GM19438 (cell line): ENCODE results near the gene TIA1.
"Not testable (repeated sequence)": the region's sequence is repeated elsewhere in the genome, so short reads cannot be mapped to it uniquely, and the experiment has no call there.

Experiments used
- ATAC-seq: cut with Tn5 transposase; IDR thresholded peaks from one replicate; pipeline ENCODE4 v1.9.1; 2021; ENCODE audit warnings: low read depth; ENCODE audit not compliant: unreplicated experiment

Gene TIA1

DNA sequence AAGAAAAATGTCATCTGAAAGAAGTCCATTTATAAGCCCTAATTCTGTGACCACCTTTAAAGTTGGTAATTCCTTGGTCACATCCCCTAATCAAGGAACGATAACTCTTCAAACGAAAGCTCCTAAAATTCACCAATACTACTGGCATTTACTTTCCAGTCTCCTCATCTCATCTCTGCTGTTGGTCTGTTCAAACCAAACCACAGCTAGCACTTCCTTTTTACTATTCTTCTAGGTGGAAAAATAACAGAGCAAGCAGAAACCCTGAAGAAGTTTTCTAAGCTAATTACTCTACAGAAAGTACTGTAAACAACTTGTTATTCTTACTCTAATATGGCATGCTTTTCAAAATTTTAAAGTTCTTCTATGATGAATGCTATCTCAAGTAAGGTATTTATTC lies 21.6 kb downstream of the TIA1 start:
- no peak for ATAC-seq

DNA sequence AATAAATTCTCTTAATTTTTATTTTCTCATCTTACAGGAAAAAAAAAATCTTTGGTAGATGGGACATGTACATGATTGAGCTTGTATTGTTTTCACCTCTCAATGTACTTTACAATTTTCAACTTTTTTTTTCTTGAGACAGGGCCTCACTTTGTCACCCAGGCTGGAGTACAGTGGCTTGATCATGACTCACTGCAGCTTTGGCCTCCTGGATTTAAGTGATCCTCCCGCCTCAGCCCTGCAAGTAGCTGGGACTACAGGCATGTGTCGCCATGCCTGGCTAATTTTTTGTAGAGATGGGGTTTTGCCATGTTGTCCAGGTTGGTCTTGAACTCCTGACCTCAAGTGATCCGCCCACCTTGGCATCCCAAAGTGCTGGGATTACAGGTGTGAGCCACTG lies 25.1 kb downstream of the TIA1 start:
- not testable (repeated sequence) for ATAC-seq

DNA sequence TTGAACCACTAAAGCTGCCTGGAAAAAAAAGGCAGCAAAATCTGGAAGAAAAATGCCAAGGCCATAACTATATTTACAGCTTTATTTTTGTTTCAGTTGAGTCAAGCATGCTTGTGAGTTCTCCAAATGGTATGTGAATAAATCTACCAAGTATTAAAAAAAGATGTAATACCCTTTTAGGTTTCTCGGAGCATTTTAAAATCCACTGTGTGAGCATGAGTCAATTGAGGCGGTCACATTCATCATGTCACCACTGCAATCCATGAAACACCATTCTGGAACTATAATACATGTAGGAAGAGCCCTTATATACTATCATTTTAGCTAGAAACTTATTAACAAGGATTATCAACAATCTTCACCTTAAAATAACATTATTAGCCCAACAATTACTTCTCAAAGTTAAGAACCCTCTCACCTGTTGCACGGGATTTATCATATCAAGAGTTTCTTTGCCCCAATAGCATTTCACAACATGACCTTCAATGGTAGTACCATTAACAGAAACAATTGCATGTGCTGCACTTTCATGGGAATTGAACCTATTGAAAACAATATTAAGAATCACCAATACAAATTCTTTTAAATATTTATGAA lies 33.4 kb downstream of the TIA1 start:
- ATAC-seq = no peak

DNA sequence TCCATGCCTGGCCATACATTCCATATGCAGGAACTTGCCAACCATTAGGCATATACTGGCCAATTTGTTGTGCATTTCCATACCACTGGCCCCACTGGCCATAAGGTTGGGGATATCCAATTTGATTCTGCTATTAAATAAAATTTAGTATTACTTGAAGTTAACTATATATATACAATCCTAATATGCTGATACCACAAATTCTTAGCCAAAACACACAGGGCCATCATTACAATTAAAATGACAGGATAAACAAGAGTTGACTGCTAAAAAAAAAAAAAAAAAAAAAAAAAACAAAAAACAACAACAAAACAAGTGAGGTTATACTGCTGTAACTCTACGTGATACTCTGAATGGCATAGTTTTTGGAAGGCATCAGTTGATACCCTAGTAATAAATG lies 34.1 kb downstream of the TIA1 start:
- ATAC-seq = no peak

DNA sequence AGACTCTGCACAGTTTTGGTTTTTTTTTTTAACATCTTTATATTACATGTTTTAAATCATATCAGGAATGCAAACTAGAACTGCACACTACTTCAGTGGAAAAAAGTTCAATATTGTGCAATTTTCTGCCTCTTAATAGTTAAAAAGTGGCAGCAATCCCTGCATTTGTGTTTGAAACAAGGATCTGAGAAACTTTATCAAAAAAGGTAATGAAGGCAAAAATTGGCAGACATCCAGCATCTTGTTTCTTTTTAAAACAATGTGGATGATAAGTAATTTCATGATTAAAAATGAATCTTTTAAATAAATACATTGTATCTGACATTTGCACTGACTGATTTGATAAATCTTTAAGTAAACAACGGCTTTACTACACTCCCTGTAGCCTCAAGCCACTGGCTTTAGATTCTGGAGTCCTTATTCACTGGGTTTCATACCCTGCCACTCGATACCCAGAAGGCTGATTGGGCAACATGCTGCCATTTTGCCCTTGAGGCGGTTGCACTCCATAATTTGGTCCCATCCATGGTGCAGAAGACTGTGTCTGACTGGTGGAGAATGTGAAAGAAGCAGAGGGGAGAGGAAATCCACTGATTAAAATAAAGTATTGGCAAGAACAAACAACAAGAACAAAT lies 36.0 kb downstream of the TIA1 start:
- no peak for ATAC-seq

DNA sequence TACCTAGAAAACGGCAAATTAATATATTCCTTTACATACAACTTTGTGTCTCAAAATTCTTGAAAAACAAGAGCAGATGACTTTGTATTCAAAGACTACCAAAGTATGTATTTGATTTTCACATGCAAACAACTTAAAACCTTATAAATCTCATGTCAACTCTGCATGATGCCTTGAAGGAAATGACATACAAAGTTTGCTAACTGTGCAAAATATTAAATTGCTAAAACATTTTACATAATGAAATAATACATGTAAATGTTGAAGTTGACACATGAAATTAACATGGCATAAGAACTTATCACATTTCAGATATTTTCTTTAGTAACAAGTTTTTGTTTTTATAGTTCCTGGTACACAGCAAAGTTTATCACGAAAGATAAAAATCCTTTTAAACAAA lies 36.8 kb downstream of the TIA1 start:
- no peak for ATAC-seq

DNA sequence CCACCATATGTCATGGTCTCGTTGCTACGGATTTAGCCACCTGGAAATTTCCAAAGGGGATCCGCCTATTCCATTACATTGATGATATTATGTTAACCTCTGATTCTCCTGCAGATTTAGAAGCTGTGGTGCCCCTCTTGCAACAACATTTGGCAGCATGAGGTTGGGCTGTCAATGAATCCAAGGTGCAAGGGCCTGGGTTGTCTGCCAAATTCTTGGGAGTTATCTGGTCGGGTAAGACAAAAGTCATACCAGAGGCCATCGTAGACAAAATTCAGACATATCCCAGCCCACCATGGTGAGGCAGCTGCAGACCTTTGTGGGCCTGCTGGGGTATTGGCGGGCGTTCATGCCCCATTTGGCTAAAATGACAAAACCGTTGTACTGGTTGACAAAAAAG lies 44.0 kb downstream of the TIA1 start:
- no peak for ATAC-seq

DNA sequence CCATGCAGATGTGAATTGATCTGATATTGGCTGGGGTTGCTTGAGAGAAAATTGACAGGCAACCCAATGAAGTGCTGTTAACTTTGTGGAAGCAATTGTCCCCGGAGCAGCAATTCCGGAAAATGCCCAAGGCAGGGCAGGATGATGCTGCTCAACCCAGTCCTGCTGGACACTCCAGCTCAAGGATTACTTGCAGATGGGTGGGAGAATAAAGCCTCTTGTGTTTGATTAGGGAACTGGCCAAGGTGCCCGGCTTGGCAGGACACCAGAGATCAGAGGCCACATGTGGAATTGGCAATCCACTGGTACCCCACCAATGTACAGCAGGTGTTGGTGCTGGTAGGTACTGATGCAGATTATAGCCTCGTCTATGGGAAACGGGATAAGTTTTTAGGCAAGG lies 45.3 kb downstream of the TIA1 start:
- no peak for ATAC-seq

DNA sequence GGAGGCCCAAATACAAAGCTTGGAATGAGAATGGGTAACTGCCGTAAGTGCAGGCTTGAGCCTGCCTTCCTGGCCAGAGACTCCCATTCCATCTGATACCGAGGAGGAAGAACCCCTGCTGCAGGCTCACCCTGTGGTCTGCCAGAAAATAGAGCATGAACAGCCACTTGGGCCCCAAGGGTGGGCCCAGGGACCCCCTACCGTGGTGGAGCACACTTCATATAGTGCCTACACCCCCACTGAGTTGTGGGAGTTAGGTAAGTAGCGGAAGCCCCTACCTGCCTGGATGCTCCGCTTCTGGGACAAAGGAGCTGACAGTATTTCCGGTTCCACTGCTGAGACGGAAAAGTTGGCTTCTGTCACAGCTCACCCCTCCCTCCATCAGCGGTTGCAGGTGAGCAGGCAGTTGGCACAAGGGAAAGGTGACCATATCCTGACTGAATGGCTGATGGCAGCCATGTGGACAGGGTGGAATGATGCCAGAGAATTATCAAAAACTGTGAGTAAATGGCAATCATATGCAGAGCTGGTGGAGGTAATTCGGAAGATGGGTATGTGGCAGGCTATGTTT lies 46.1 kb downstream of the TIA1 start:
- no peak for ATAC-seq

DNA sequence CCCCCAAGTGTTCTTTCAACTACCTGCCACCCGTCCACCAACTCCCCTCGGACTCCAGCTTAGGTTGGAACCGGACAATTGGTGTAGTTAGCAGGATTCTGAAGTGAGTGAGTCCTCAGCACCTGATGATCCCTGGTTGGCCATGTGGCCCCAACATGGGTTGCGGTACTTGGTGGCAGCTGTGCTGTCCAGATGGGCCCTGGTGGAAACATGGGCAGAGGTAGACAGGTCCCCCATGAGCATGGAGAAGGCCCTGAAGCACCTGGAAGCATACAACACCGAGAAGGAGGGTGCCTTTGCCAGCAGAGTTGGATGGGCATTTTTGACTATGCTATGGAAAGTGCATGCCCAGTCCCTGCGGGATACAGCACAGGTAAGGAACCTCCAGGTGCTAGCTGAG lies 46.6 kb downstream of the TIA1 start:
- no peak for ATAC-seq

DNA sequence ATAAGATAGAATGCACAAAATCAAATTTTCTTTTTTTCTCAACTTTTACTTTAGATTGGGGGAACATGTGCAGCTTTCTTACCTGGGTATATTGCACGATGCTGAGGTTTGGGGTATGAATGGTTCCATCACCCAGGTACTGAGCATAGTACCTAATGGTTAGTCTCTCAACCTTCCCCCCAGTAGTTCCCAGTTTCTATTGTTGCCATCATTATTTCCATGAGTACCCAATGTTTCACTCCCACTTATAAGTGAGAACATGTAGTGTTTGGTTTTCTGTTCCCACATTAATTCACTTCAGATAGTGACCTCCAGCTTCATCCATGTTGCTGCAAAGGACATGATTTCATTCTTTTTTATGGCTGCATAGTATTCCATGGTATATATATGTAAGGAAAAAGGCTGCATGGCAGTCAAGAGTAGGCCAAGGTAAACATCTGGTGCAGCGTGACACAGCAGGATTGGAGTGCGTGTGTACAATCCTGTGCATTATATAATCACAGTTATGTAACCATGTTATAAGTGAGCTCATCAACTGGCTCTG lies 47.1 kb downstream of the TIA1 start:
- no peak for ATAC-seq

DNA sequence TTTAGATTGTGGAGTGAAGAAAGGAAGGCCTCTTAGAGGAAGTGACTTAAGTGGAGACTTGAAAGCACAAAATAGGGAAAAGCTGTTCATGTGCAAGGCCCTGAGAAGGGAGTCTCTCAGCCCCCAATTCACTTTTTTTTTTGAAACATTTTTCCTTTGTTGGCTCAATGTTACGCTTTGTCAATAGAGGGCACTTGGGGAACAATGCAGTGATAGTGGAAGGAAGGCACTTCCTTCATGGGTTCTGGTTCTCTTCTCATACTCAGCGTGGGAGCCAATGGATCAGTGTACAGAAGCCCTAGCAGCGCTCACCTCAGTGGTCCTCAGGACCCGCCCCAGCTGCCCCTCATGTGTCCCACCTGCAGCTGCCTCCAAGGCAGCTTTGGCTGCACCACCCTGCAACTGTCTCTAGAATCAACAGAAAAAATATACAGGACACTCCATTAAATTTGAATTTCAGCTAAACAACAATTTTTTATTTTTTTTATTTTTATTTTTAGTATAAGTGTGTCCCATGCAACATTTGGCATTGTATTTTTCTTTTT lies 49.0 kb downstream of the TIA1 start:
- no peak for ATAC-seq

DNA sequence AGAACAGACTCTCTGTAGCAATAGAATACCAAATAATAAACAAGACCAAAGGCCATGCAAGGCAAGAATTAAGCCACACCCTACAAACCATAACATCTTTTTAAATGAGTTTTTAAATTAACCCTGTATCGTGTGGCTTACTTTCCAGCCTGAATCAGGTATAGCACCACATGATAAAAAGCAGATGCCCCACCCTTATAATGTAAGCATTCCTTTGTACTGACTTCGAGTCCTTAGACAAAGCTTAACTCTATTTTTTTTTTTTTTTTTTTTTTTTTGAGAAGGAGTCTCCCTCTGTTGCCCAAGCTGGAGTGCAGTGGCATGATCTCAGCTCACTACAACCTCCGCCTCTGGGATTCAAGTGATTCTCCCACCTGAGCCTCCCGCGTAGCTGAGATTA lies 55.9 kb downstream of the TIA1 start:
- ATAC-seq = no peak

DNA sequence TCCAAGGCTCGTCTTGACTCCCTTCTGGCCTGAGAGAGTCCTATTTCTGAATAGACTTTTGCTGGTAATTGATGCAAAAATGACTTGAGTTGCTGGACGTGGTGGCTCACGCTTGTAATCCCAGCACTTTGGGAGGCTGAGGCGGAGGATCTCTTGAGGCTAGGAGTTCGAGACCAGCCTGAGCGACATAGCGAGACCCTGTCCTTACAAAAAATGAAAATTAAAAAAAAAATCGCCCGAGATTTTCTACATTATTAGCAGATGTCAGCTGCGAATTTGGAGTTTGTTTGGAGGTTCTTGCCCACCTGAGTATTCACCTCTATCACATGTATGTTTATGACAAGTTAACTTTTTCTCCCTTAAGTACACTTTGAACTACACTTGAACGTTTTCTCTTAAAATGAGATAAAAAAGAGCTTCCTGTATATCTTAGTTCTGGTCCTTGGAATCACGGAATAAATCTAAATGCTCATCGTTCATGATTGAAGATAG lies 57.1 kb downstream of the TIA1 start:
- ATAC-seq = no peak

DNA sequence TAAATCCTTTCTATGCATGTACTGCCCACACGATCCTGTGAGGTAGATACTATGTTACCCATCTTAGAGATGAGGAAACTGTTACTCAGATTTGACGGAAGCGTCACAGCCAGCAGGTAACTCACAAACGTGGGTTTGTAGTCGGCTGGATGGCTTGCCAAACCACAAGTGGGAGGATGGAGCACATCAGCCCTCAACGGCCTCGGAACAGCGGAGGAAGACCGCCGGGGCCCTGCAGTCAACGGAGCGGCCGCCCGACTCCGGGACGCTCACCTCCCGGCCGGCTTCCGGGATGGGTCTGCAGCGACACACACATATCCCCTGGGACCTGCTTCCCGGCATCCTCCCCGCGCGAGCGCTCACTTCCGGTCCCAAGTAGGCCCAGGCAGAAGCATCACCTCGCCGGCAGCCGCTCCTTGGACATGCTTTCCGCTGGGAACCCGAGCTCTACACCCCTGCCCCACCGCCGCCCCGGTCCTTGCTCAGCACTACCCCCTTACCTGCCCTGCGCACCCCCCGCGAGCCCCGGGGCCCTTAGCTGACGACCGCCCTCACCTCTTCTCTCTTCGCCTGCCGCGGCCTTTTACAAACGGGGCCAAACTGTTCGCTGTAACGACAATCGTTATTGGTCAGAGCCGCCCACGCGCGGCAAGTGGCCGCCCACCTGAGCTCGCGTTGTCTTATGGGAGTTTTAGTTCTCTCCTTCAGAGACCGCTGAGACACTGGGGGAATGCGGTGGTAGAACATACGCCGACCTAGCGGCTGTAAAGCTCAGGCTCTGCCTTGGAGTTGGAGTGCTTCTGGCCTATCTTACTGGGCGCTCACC lies 57.8 kb downstream of the TIA1 start, which contains the start of gene C2orf42:
Gene C2orf42 (minus strand): TSS at position 602 of the 826 bp plus-strand sequence. CDS start 9,034 bp downstream, outside the sequence.
- peak; percentile 81 for ATAC-seq

DNA sequence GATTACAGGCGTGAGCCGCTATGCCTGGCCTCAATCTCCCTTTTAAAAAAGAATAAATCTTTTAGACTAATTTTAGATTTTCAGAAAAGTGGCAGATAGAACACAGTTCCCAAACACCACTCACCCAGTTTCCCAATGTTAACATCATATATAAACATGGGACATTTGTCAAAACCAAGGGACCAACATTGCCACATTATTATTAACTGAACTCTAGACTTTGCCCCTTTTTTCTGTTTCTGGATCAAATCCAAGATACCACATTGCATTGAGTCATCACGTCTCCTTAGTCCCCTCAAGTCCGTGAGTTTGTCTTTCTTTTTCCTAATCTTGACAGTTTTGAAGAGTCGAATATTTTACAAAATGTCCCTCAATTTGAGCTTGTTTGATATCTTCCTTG lies 60.0 kb downstream of the TIA1 start:
- ATAC-seq = no peak

DNA sequence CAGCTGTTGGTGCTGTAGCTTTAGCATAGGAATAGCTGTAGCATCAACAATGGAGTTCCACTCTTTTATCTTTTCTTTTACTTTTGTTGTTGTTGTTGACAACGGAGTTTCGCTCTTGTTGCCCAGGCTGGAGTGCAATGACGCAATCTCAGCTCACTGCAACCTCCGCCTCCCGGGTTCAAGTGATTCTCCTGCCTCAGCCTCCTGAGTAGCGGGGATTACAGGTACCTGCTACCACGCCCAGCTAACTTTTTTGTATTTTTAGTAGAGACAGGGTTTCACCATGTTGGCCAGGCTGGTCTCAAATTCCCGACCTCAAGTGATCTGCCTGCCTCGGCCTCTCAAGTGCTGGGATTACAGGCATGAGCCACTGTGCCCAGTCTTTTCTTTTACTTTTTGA lies 61.3 kb downstream of the TIA1 start:
- ATAC-seq = not testable (repeated sequence)

DNA sequence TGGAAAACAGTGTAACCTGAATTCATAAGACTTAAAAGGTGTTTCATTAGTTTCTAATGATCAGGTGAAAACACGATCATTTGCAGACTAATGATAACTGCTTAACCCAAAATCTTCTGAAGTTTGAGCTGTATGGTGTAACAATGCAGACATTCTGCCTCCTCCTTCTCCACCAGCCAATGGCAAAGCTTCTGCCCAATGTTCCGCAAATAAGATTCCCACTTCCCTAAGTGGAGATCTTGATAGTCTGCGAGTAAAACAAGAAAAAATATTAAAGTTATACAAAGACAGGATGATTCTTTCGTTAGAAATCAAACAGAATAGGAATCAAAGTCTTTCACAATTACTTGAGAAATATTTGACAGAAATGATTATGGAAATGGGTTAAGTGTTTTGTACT lies 65.7 kb downstream of the TIA1 start:
- ATAC-seq = no peak

DNA sequence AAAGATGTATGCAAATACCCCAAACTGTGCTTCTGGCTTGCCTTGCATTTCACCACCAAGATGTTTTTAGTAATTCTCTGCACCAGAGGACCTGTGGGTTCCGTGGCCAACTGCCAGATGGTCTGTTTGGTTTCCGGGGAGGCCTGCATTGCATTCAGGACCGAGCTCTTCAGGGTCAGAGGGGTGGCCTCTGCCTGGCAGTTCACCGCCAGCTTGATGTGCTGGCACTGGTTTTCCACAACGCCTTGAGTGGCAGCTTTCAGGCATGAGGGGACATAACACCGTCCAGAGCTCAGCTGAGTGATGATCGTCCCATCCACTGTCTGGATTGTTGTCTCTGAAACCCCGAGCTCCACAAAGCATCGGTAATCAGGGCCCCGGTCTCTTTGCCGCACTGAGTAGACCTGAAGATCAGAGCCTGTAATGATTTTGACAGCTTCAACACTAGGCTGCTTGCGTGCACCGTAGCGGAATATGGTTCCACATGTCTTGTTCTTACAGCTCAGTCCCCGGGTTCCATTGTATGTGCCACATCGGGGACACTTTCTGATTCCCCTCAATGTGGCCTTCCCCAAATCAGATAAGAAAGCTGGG lies 67.0 kb downstream of the TIA1 start:
- ATAC-seq = no peak

DNA sequence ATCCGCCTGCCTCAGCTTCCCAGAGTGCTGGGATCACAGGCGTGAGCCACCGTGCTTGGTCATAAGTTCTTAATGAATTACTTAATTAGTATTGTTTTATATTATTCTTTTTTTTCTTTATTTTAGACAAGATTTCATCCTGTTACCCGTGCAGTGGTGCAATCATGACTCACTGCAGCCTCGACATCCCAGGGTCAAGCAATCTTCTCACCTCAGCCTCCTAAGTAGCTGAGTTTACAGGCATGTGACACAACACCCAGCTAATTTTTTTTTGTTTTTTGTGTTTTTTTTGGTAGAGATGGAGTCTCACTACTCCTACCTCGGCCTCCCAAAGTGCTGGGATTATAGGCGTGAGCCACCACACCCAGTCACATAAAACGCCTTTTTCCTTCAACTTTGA lies 74.9 kb downstream of the TIA1 start:
- no peak for ATAC-seq
